CD14-positive monocyte (primary cell): ENCODE results near the gene C2CD4D. TPM values are rescaled to one million over a fixed set of nuclear protein-coding genes. Genes with fewer than 3 reads are reported as not detected.

Experiments
- DNase-seq, 3 donors: peaks; one replicate each; pipeline ENCODE4 v3.0.0-alpha.2; 2011 to 2022
- H2AFZ ChIP-seq: 2 replicates; pipeline ENCODE4 v1.6.0; 2012; ENCODE audit warnings: mild to moderate bottlenecking, low read depth, low read length, inconsistent platforms; ENCODE audit not compliant: insufficient read depth, poor library complexity, severe bottlenecking
- H3K27ac ChIP-seq, 2 donors: 1 replicate in 1 of 2; 2 replicates in 1 of 2; pipeline ENCODE4 v1.5.1; 2012 to 2013; ENCODE audit warnings: low read length in 2 of 2, control low read depth in 1 of 2, inconsistent platforms in 1 of 2, low read depth in 1 of 2, mild to moderate bottlenecking in 1 of 2
- H3K27me3 ChIP-seq, 2 donors: one replicate each; pipeline versions ENCODE4 v1.6.0 to v1.6.1; 2011 to 2013; ENCODE audit warnings: low read length in 2 of 2; ENCODE audit not compliant: control insufficient read depth in 2 of 2, insufficient read depth in 2 of 2
- H3K36me3 ChIP-seq, 2 donors: replicated peaks in 1 of 2; 1 replicate in 1 of 2; 2 replicates in 1 of 2; pipeline versions ENCODE4 v1.5.1 to v1.6.1; 2012 to 2013; ENCODE audit warnings: low read length in 2 of 2, control low read depth in 1 of 2, inconsistent platforms in 1 of 2, mild to moderate bottlenecking in 1 of 2; ENCODE audit not compliant: insufficient read depth in 2 of 2, control insufficient read depth in 1 of 2
- H3K4me1 ChIP-seq, 2 donors: 1 replicate in 1 of 2; 2 replicates in 1 of 2; pipeline versions ENCODE4 v1.5.1 to v1.6.1; 2012 to 2013; ENCODE audit warnings: low read length in 2 of 2, control low read depth in 1 of 2, inconsistent platforms in 1 of 2, mild to moderate bottlenecking in 1 of 2, moderate library complexity in 1 of 2; ENCODE audit not compliant: insufficient read depth in 2 of 2, control insufficient read depth in 1 of 2
- H3K4me2 ChIP-seq: replicated peaks from 2 replicates; pipeline ENCODE3; 2012; ENCODE audit warnings: low read length, moderate library complexity, mild to moderate bottlenecking; ENCODE audit not compliant: poor library complexity, severe bottlenecking; ENCODE audit errors: extremely low read depth
- H3K4me3 ChIP-seq, 3 experiments: fragments of 200-600 bp in 1 of 3; sonication (generic) in 1 of 3; replicated peaks in 1 of 3; 1 replicate in 2 of 3; 2 replicates in 1 of 3; pipeline ENCODE4 v1.5.1; 2011 to 2013; ENCODE audit warnings: low read length in 3 of 3, mild to moderate bottlenecking in 3 of 3, control low read depth in 2 of 3, low read depth in 2 of 3, inconsistent platforms in 1 of 3, moderate library complexity in 1 of 3
- H3K79me2 ChIP-seq: 2 replicates; pipeline ENCODE4 v1.6.0; 2012; ENCODE audit warnings: mild to moderate bottlenecking, control low read depth, inconsistent platforms, low read length, moderate library complexity; ENCODE audit not compliant: insufficient read depth
- H3K9ac ChIP-seq: 2 replicates; pipeline ENCODE4 v1.6.0; 2017; ENCODE audit warnings: low read length, mild to moderate bottlenecking; ENCODE audit not compliant: insufficient read depth, poor library complexity, severe bottlenecking
- H3K9me3 ChIP-seq, 2 donors: replicated peaks in 1 of 2; 1 replicate in 1 of 2; 2 replicates in 1 of 2; pipeline versions ENCODE4 v1.5.1 to v1.6.1; 2012 to 2013; ENCODE audit warnings: low read length in 2 of 2, control low read depth in 1 of 2; ENCODE audit not compliant: control insufficient read depth in 1 of 2, insufficient read depth in 1 of 2
- H4K20me1 ChIP-seq: 2 replicates; pipeline ENCODE4 v1.6.0; 2012; ENCODE audit warnings: mild to moderate bottlenecking, low read length, control low read depth, moderate library complexity; ENCODE audit not compliant: insufficient read depth
- H3K27ac Mint-ChIP-seq, 7 donors: one replicate each; pipeline ENCODE4 v1.8.0; 2020; ENCODE audit warnings: mild to moderate bottlenecking in 7 of 7, mixed read lengths in 7 of 7, moderate library complexity in 6 of 7, inconsistent platforms in 2 of 7
- H3K27me3 Mint-ChIP-seq, 3 donors: one replicate each; pipeline ENCODE4 v1.8.0; 2021 to 2022; ENCODE audit warnings: low read depth in 3 of 3, mild to moderate bottlenecking in 3 of 3, mixed read lengths in 3 of 3, moderate library complexity in 3 of 3, inconsistent platforms in 1 of 3
- H3K36me3 Mint-ChIP-seq, 2 donors: one replicate each; pipeline ENCODE4 v1.8.0; 2020; ENCODE audit warnings: mixed read lengths in 2 of 2, inconsistent platforms in 1 of 2, mild to moderate bottlenecking in 1 of 2
- H3K4me1 Mint-ChIP-seq: one replicate; pipeline ENCODE4 v1.8.0; 2020; ENCODE audit warnings: mild to moderate bottlenecking, mixed read lengths
- H3K4me3 Mint-ChIP-seq, 2 donors: one replicate each; pipeline ENCODE4 v1.8.0; 2020; ENCODE audit warnings: mild to moderate bottlenecking in 2 of 2, mixed read lengths in 2 of 2, moderate library complexity in 1 of 2
- H3K9me3 Mint-ChIP-seq, 7 donors: one replicate each; pipeline ENCODE4 v1.8.0; 2020 to 2022; ENCODE audit warnings: mixed read lengths in 7 of 7, mild to moderate bottlenecking in 6 of 7, moderate library complexity in 6 of 7, inconsistent platforms in 2 of 7
- WGBS: methylation state at CpG from one replicate; pipeline ENCODE4 v1.1.5; 2013; ENCODE audit warnings: missing lambda C conversion rate; ENCODE audit not compliant: insufficient coverage; 5-methylcytosine and 5-hydroxymethylcytosine counted together
- intact Hi-C, 2 donors: fragments of 100-400 bp; cut with micrococcal nuclease; formaldehyde crosslinking; loops; one replicate each; pipeline versions ENCODE4 v1.15.0 to v1.15.1; 2023
- polyA plus RNA-seq, 3 donors: library from polyadenylated mRNA; depleted of rRNA in 1 of 3; unstranded in 2 of 3; stranded (reverse) in 1 of 3; fragments of 300-500 nt in 2 of 3; fragments of >200 nt in 1 of 3; fragmentation: Illumina TruSeq in 2 of 3; gene quantifications; 1 replicate in 2 of 3; 2 replicates in 1 of 3; pipeline ENCODE4 v1.2.3, GENCODE V29; 2012 to 2021
- TF ChIP-seq, protein P1 (sequence below): fragments of 200-600 bp; IDR thresholded peaks from one replicate; pipeline ENCODE4 v1.8.0; 2022; ENCODE audit warnings: antibody characterized with exemption, mild to moderate bottlenecking

The C2CD4D gene
- polyA plus RNA-seq, 3 donors: not detected

GRCh38 chr1:151814971-151815545 lies 24.6 kb downstream of the C2CD4D start:
- Histone ChIP-seq H3K9me3 (no peaks in the 10 kb centered on the region), H3K4me3 (no peak overlapping the region), H3K27me3 (no peaks in the 10 kb centered on the region), H3K79me2 (no peaks in the 10 kb centered on the region), H3K4me2 (no peak overlapping the region), H3K36me3 (no peaks in the 10 kb centered on the region), H3K27ac (no peak overlapping the region), H3K4me1 (peaks cover 8 to 10% of the 10 kb centered on the region in 2 donors), H3K9ac (no peak overlapping the region), H4K20me1 (no peaks in the 10 kb centered on the region), H2AFZ (no peak overlapping the region)
- Mint-ChIP-seq H3K27ac (no peak overlapping the region), H3K27me3 (peaks cover 13 to 19% (median 14%) of the 10 kb centered on the region in 3 donors), H3K9me3 (no peaks in the 10 kb centered on the region), H3K4me1 (peaks cover 16% of the 10 kb centered on the region), H3K4me3 (no peak overlapping the region), H3K36me3 (no peaks in the 10 kb centered on the region)
- WGBS: 91% methylated on average over 7 of the region's 8 CpGs
- intact Hi-C loops: no loop called here
- TF ChIP-seq, protein P1, sequence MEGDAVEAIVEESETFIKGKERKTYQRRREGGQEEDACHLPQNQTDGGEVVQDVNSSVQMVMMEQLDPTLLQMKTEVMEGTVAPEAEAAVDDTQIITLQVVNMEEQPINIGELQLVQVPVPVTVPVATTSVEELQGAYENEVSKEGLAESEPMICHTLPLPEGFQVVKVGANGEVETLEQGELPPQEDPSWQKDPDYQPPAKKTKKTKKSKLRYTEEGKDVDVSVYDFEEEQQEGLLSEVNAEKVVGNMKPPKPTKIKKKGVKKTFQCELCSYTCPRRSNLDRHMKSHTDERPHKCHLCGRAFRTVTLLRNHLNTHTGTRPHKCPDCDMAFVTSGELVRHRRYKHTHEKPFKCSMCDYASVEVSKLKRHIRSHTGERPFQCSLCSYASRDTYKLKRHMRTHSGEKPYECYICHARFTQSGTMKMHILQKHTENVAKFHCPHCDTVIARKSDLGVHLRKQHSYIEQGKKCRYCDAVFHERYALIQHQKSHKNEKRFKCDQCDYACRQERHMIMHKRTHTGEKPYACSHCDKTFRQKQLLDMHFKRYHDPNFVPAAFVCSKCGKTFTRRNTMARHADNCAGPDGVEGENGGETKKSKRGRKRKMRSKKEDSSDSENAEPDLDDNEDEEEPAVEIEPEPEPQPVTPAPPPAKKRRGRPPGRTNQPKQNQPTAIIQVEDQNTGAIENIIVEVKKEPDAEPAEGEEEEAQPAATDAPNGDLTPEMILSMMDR: no peak
- DNase-seq: no peak

GRCh38 chr1:151814426-151814825 lies 25.2 kb downstream of the C2CD4D start:
- 98% methylated on average over 15 of the region's 15 CpGs for WGBS
- no peaks in the 10 kb centered on the region for H3K36me3 Mint-ChIP-seq
- H4K20me1 ChIP-seq: no peaks in the 10 kb centered on the region
- intact Hi-C loops: no loop called here
- peaks cover 21% of the 10 kb centered on the region for H3K4me1 Mint-ChIP-seq
- H3K27ac Mint-ChIP-seq: no peak overlapping the region
- H3K27me3 ChIP-seq: no peaks in the 10 kb centered on the region
- DNase-seq: no peak
- H3K4me2 ChIP-seq: no peak overlapping the region
- H2AFZ ChIP-seq: no peak overlapping the region
- H3K9me3 Mint-ChIP-seq: no peaks in the 10 kb centered on the region
- no peaks in the 10 kb centered on the region for H3K9me3 ChIP-seq
- peaks cover 10 to 12% of the 10 kb centered on the region in 2 donors for H3K4me1 ChIP-seq
- no peak overlapping the region for H3K4me3 ChIP-seq
- H3K36me3 ChIP-seq: no peaks in the 10 kb centered on the region
- no peak overlapping the region for H3K27ac ChIP-seq
- no peak overlapping the region for H3K9ac ChIP-seq
- peaks cover 13 to 18% (median 14%) of the 10 kb centered on the region in 3 donors for H3K27me3 Mint-ChIP-seq
- H3K4me3 Mint-ChIP-seq: no peak overlapping the region
- H3K79me2 ChIP-seq: no peaks in the 10 kb centered on the region
- TF ChIP-seq, protein P1: no peak
